ENCODE measurements around the gene PTTG1.
"Not testable (repeated sequence)": the region's sequence is repeated elsewhere in the genome, so short reads cannot be mapped to it uniquely, and the experiment has no call there.

PTTG1 gene

GRCh38 chr5:160427607-160428006 lies 6.0 kb downstream of the PTTG1 start:
- DNase-seq: no peak

GRCh38 chr5:160432196-160432595 lies 10.5 kb downstream of the PTTG1 start:
- DNase-seq: no peak

GRCh38 chr5:160432787-160433186 lies 11.1 kb downstream of the PTTG1 start:
- DNase-seq: no peak

GRCh38 chr5:160434022-160434531 lies 12.4 kb downstream of the PTTG1 start:
- no peak for DNase-seq

GRCh38 chr5:160435532-160435931 lies 13.9 kb downstream of the PTTG1 start:
- no peak for DNase-seq

- no peak for DNase-seq
These were observed 14.4 kb downstream of the PTTG1 start for GRCh38 chr5:160436017-160436416.

- not testable (repeated sequence) for DNase-seq
These were observed 15.0 kb downstream of the PTTG1 start for GRCh38 chr5:160436661-160437060.

- no peak for DNase-seq
These were observed 15.6 kb downstream of the PTTG1 start for GRCh38 chr5:160437271-160437670.

- peak; percentile 13 for DNase-seq
These were observed 16.9 kb downstream of the PTTG1 start for GRCh38 chr5:160438316-160439204.

- no peak for DNase-seq
These were observed 17.5 kb downstream of the PTTG1 start for GRCh38 chr5:160439205-160439600.

GRCh38 chr5:160441311-160441781 lies 19.7 kb downstream of the PTTG1 start:
- DNase-seq: no peak

- DNase-seq: no peak
These were observed 21.3 kb downstream of the PTTG1 start for GRCh38 chr5:160442824-160443431.

GRCh38 chr5:160444407-160444806 lies 22.8 kb downstream of the PTTG1 start:
- DNase-seq: no peak

- DNase-seq: no peak
These were observed 23.5 kb downstream of the PTTG1 start for GRCh38 chr5:160445132-160445531.

GRCh38 chr5:160445751-160446150 lies 24.1 kb downstream of the PTTG1 start:
- no peak for DNase-seq

- no peak for DNase-seq
These were observed 27.2 kb downstream of the PTTG1 start for GRCh38 chr5:160448886-160449285.

GRCh38 chr5:160449458-160449857 lies 27.8 kb downstream of the PTTG1 start:
- DNase-seq: no peak

GRCh38 chr5:160450164-160450932 lies 28.7 kb downstream of the PTTG1 start:
- DNase-seq: no peak

- no peak for DNase-seq
These were observed 29.6 kb downstream of the PTTG1 start for GRCh38 chr5:160451281-160451680.

GRCh38 chr5:160452036-160452435 lies 30.4 kb downstream of the PTTG1 start:
- DNase-seq: no peak

- no peak for DNase-seq
These were observed 31.1 kb downstream of the PTTG1 start for GRCh38 chr5:160452795-160453194.

- DNase-seq: no peak
These were observed 32.1 kb downstream of the PTTG1 start for GRCh38 chr5:160453751-160454150.

GRCh38 chr5:160455600-160455999 lies 33.9 kb downstream of the PTTG1 start:
- DNase-seq: no peak
